Head of caudate nucleus (tissue), 42 donors: ENCODE results near the gene PCYT1A.
A peak's percentile ranks its signal among the peaks of the same experiment; 100 is the strongest.
"Not testable (repeated sequence)": the region's sequence is repeated elsewhere in the genome, so short reads cannot be mapped to it uniquely, and the experiment has no call there.

Experiments used
- DNase-seq, 42 donors: peaks; one replicate each; pipeline versions ENCODE4 v3.0.0 to v3.0.0-alpha.2; 2020 to 2021; ENCODE audit warnings: mixed read lengths in 7 of 42
- intact Hi-C: fragments of 100-400 bp; cut with DNase I; formaldehyde crosslinking; loops from one replicate; pipeline ENCODE4 v1.15.0; 2022

PCYT1A gene

DNA sequence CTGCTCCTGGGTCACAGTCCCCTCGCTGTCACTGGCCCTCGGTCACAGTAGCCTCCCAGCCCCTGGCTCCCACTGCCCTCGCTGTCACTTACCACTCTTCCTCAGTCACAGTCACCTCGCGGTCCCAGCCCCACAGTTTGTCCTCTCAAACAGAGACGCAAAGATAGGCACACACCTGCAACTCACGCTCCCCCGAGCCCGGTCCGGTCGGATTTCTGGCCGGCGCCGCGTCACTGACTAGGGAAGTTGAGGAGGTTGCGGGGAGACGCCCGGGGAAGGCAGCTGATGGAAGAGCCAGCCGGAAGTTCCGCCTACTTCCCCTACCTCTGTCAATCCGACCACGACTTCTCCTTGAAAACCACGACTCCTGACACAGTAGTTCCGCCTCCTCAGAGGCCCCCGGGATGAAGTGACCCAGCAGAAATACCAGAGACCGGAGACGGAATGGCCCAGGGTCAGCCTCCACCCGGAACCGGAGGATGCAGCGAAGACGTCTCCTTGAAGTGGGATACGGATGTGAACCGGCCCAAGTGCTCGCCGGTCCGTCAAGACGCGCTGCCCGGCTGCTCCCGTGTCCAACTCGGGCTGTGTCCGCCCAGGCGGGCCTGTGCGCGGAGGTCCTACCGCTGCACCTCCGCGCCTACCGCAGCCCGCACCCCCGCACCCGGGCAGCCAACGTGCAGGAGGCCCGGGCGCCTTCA, at the start of gene PCYT1A:
PCYT1A (minus strand) TSS at position 287 of the 701 bp plus-strand sequence. CDS start 17,195 bp downstream, outside the sequence.
- intact Hi-C loops = no loop called here
- DNase-seq = peak; percentile 76 to 96 (median 89)

- intact Hi-C loops = no loop called here
Observed at GRCh38 chr3:196336319-196337145, 49.0 kb upstream of the PCYT1A start.

GRCh38 chr3:196335503-196335948, 48.0 kb upstream of the PCYT1A start:
- intact Hi-C loops = no loop called here
- no peak for DNase-seq

More at GRCh38 chr3:196336319-196337145, 49.0 kb upstream of the PCYT1A start:
- no peak for DNase-seq

- no peak for DNase-seq
- intact Hi-C loops = no loop called here
Observed at GRCh38 chr3:196334982-196335381, 47.5 kb upstream of the PCYT1A start.

DNA sequence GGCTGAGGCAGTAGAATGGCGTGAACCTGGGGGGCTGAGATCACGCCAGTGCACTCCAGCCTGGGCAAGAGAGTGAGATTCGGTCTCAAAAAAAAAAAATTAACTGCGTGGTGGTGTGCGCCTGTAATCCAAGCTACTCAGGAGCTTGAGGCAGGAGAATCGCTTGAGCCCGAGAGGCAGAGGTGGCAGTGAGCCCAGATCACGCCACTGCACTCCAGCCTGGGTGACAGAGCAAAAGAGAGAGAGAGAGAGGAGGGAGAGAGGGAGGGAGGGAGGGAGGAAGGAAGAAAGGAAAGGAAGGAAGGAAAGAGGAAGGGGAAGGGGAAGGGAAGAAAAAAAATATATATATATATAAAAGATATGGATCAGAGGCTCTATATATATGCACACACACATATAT, 44.6 kb upstream of the PCYT1A start:
- DNase-seq = no peak
- intact Hi-C loops = no loop called here

- intact Hi-C loops = no loop called here
Observed at GRCh38 chr3:196327405-196327804, 39.9 kb upstream of the PCYT1A start.

GRCh38 chr3:196326936-196327335, 39.4 kb upstream of the PCYT1A start:
- no peak for DNase-seq
- intact Hi-C loops = no loop called here

More at GRCh38 chr3:196327405-196327804, 39.9 kb upstream of the PCYT1A start:
- no peak for DNase-seq

- no peak for DNase-seq
- intact Hi-C loops = no loop called here
Observed at GRCh38 chr3:196323691-196324090, 36.2 kb upstream of the PCYT1A start.

DNA sequence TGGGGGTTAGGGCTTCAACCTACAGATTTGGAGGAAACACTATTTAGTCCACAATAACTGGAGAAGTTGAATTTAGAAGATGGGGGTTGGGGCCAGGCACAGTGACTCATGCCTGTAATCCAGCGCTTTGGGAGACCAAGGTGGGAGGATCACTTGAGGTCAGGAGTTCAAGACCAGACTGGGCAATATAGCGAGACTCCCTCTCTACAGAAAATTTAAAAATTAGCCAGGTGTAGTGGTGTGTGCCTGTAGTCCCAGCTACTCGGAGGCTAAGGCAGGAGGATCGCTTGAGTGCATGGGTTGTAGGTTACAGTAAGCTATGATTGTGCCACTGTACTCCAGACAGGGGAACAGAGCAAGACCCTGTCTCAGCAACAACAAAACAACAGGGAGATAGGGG, 35.5 kb upstream of the PCYT1A start:
- intact Hi-C loops = no loop called here

DNA sequence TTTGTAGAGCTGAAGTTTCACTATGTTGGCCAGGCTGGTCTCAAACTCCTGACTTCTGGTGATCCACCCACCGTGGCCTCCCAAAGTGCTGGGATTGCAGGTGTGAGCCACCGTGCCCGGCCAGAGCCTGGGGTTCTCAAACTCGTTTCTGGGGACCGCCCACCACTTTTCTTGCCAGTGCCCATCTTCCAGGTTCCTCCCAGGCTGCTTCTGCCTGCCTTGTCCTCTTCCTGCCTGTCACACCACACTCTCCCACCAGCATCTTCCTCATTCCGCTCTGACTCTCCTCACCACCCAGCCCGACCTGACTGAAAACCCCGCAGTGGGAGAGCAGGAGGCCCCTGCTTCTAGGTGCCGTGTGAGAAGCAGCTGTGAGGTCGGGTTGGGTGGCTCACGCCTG, 33.6 kb upstream of the PCYT1A start:
- DNase-seq = peak in 4 of 42 donors; percentile 3 to 30 (median 12)
- intact Hi-C loops = no loop called here

More for the DNA sequence above, 35.5 kb upstream of the PCYT1A start:
- no peak for DNase-seq

- intact Hi-C loops = no loop called here
- DNase-seq = no peak
Observed at GRCh38 chr3:196320137-196320536, 32.6 kb upstream of the PCYT1A start.

- peak; percentile 65 to 95 (median 89) for DNase-seq
- intact Hi-C loops = loop anchor here (5.0 kb wide), 1 partner anchor 184 kb away; the partner anchor contains the start of gene RNF168
Observed at GRCh38 chr3:196317687-196318467, 30.4 kb upstream of the PCYT1A start, which contains the start of gene DYNLT2B. DYNLT2B (minus strand) TSS chr3:196318240; CDS start chr3:196318152, 88 bp downstream.

DNA sequence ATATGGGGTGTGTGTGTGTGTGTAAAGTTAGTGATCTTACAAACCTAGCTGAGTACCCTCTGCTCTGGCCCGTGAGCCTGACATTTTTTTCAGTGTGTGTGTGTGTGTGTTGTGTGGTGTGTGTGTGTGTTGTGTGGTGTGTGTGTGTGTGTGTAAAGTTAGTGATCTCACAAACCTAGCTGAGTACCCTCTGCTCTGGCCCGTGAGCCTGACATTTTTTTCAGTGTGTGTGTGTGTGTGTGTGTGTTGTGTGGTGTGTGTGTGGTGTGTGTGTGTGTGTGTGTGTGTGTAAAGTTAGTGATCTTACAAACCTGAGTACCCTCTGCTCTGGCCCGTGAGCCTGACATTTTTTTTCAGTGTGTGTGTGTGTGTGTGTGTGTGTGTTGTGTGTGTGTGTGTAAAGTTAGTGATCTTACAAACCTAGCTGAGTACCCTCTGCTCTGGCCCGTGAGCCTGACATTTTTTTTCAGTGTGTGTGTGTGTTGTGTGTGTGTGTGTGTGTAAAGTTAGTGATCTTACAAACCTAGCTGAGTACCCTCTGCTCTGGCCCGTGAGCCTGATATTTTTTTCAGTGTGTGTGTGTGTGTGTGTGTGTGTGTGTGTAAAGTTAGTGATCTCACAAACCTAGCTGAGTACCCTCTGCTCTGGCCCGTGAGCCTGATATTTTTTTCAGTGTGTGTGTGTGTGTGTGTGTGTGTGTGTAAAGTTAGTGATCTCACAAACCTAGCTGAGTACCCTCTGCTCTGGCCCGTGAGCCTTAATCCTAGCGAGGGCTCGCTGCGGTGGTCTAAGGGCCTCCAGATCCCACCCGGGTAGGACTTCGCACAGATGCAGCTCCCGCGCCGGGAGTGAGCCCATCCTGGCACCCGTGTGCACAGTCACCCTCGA, 29.5 kb upstream of the PCYT1A start:
- DNase-seq = not testable (repeated sequence)
- intact Hi-C loops = loop anchor here (5.0 kb wide), 1 partner anchor 185 kb away; the partner anchor contains the start of gene RNF168

GRCh38 chr3:196315821-196316220, 28.3 kb upstream of the PCYT1A start:
- intact Hi-C loops = loop anchor here (5.0 kb wide), 1 partner anchor 186 kb away; the partner anchor contains the start of gene RNF168
- DNase-seq = no peak

DNA sequence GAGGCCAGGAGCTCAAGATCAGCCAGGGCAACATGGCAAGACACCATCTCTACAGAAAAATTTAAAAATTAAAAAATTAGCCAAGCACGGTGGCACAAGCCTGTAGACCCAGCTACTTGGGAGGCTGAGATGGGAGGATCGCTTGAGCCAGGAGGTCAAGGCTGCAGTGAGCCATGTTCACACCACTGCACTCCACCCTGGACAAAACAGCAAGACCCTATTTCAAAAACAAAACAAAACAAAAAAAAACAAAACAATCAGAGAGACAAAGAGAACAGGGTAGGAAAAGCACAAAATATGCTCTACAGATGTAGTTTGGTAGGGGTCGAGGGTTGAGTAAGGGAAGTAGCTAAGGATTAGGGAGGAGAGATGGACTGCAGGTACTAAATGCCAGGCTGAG, 27.1 kb upstream of the PCYT1A start:
- no peak for DNase-seq
- intact Hi-C loops = no loop called here

DNA sequence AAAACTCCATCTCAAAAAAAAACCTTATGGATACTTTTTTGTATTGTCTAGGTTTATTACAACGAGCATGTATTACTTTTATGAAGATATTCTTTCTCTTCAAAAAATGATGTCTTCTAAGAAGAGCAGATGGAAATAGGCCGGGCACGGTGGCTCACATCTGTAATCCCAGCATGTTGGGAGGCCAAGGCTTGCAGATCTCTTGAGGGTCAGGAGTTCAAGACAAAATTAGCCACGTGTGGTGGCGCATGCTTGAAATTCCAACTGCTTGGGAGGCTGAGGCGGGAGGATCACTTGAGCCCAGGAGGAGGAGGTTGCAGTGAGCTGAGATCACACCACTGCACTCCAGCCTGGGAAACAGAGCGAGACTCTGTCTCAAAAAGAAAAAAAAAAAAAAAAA, 26.6 kb upstream of the PCYT1A start:
- DNase-seq, intact Hi-C loops: not testable (repeated sequence)

- DNase-seq, intact Hi-C loops: not testable (repeated sequence)
Observed at GRCh38 chr3:196302960-196303359, 15.4 kb upstream of the PCYT1A start.

- intact Hi-C loops, DNase-seq: not testable (repeated sequence)
Observed at GRCh38 chr3:196302551-196302950, 15.0 kb upstream of the PCYT1A start.
